Tibial nerve (tissue), 4 donors: ENCODE data around the gene HIVEP2. TPM values are rescaled to one million over a fixed set of nuclear protein-coding genes. Genes with fewer than 3 reads are reported as not detected.

Experiments used
- DNase-seq, 2 donors: peaks; one replicate each; pipeline ENCODE4 v3.0.0-alpha.2; 2019; ENCODE audit warnings: low spot score in 2 of 2
- H3K27ac ChIP-seq, 4 donors: fragments of 200-600 bp; sonication (generic) in 3 of 4; one replicate each; pipeline ENCODE4 v1.5.1; 2017 to 2019; ENCODE audit warnings: mild to moderate bottlenecking in 1 of 4
- H3K27me3 ChIP-seq, 2 donors: fragments of 200-600 bp; sonication (generic) in 1 of 2; one replicate each; pipeline versions ENCODE4 v1.5.1 to v1.6.0; 2017 to 2019
- H3K36me3 ChIP-seq, 3 donors: fragments of 200-600 bp; sonication (generic); one replicate each; pipeline ENCODE4 v1.5.1; 2018 to 2019
- H3K4me1 ChIP-seq, 4 donors: fragments of 200-600 bp; sonication (generic) in 3 of 4; one replicate each; pipeline ENCODE4 v1.5.1; 2017 to 2019
- H3K4me3 ChIP-seq, 4 donors: fragments of 200-600 bp; sonication (generic) in 3 of 4; one replicate each; pipeline ENCODE4 v1.5.1; 2017 to 2019; ENCODE audit warnings: mild to moderate bottlenecking in 1 of 4, moderate library complexity in 1 of 4
- H3K9me3 ChIP-seq, 4 donors: fragments of 200-600 bp; sonication (generic) in 3 of 4; one replicate each; pipeline ENCODE4 v1.5.1; 2017 to 2019
- CTCF ChIP-seq, 5 experiments: fragments of 200-600 bp in 3 of 5; fragments of 450-650 bp in 2 of 5; sonication (generic) in 3 of 5; IDR thresholded peaks; one replicate each; pipeline ENCODE4 v1.5.1; 2016 to 2019; ENCODE audit warnings: antibody characterized with exemption in 5 of 5, mild to moderate bottlenecking in 3 of 5, moderate library complexity in 2 of 5
- EP300 ChIP-seq, 2 donors: sonication (generic); formaldehyde crosslinking; IDR thresholded peaks; one replicate each; pipeline ENCODE4 v1.6.1; 2017; ENCODE audit warnings: antibody characterized with exemption in 2 of 2, mild to moderate bottlenecking in 1 of 2
- POLR2A ChIP-seq, 2 donors: fragments of 450-650 bp; IDR thresholded peaks; one replicate each; pipeline ENCODE4 v1.6.1; 2017; ENCODE audit warnings: antibody characterized with exemption in 2 of 2, mild to moderate bottlenecking in 2 of 2, moderate library complexity in 2 of 2
- WGBS, 2 donors: methylation state at CpG; one replicate each; pipeline ENCODE4 v1.1.5; 2018; 5-methylcytosine and 5-hydroxymethylcytosine counted together
- total RNA-seq, 4 donors: library from RNA; depleted of rRNA; stranded (reverse); fragments of >200 nt; gene quantifications; one replicate each; pipeline ENCODE4 v1.1.0, GENCODE V29; 2016

The HIVEP2 gene
- total RNA-seq, 4 donors from 2014 or later, result 15.9 to 24.0 (median 19.9) TPM

GRCh38 chr6:142881761-142882160, 63.2 kb downstream of the HIVEP2 start:
- H3K4me1 ChIP-seq, result peaks cover 0 to 36% (median 25%) of the 10 kb centered on the region in 4 donors
- no peak for TF ChIP-seq POLR2A (IDR thresholded peaks at IDR 0.05)
- TF ChIP-seq EP300 (IDR thresholded peaks at IDR 0.05), result no peak
- TF ChIP-seq CTCF (IDR thresholded peaks at IDR 0.05), result no peak
- 88 to 93% methylated on average over 3 of the region's 3 CpGs for WGBS, 2 donors
- no peaks in the 10 kb centered on the region for H3K27me3 ChIP-seq
- H3K4me3 ChIP-seq, result no peak overlapping the region
- H3K9me3 ChIP-seq, result no peaks in the 10 kb centered on the region
- no peak overlapping the region for H3K27ac ChIP-seq
- H3K36me3 ChIP-seq, result no peaks in the 10 kb centered on the region
- no peak for DNase-seq

GRCh38 chr6:142881290-142881689, 63.7 kb downstream of the HIVEP2 start:
- TF ChIP-seq EP300 (IDR thresholded peaks at IDR 0.05) (no peak), POLR2A (IDR thresholded peaks at IDR 0.05) (no peak), CTCF (IDR thresholded peaks at IDR 0.05) (no peak)
- no peak for DNase-seq
- H3K27me3 ChIP-seq, result no peaks in the 10 kb centered on the region

GRCh38 chr6:142880201-142880600, 64.8 kb downstream of the HIVEP2 start:
- Histone ChIP-seq H3K4me1 (peaks cover 0 to 20% (median 12%) of the 10 kb centered on the region in 4 donors), H3K27me3 (no peaks in the 10 kb centered on the region), H3K27ac (no peak overlapping the region), H3K9me3 (no peaks in the 10 kb centered on the region), H3K4me3 (no peak overlapping the region), H3K36me3 (no peaks in the 10 kb centered on the region)
- TF ChIP-seq CTCF (IDR thresholded peaks at IDR 0.05), result no peak
- TF ChIP-seq POLR2A (IDR thresholded peaks at IDR 0.05), result no peak
- no peak for TF ChIP-seq EP300 (IDR thresholded peaks at IDR 0.05)
- DNase-seq, result no peak
- 78 to 94% methylated on average over 2 of the region's 2 CpGs for WGBS, 2 donors

More at GRCh38 chr6:142881290-142881689, 63.7 kb downstream of the HIVEP2 start:
- Histone ChIP-seq H3K36me3 (no peaks in the 10 kb centered on the region), H3K27ac (no peak overlapping the region), H3K4me3 (no peak overlapping the region), H3K4me1 (peaks cover 0 to 31% (median 21%) of the 10 kb centered on the region in 4 donors), H3K9me3 (no peaks in the 10 kb centered on the region)
- 83 to 97% methylated on average over 1 of the region's 1 CpG for WGBS, 2 donors

GRCh38 chr6:142879527-142879926, 65.4 kb downstream of the HIVEP2 start:
- WGBS, 2 donors, result 87 to 94% methylated on average over 2 of the region's 2 CpGs
- no peaks in the 10 kb centered on the region for H3K9me3 ChIP-seq
- TF ChIP-seq POLR2A (IDR thresholded peaks at IDR 0.05) (no peak), EP300 (IDR thresholded peaks at IDR 0.05) (no peak), CTCF (IDR thresholded peaks at IDR 0.05) (no peak)
- H3K4me3 ChIP-seq, result no peak overlapping the region
- DNase-seq, result no peak
- no peaks in the 10 kb centered on the region for H3K27me3 ChIP-seq
- no peaks in the 10 kb centered on the region for H3K36me3 ChIP-seq
- no peak overlapping the region for H3K27ac ChIP-seq
- peaks cover 0 to 13% (median 6%) of the 10 kb centered on the region in 4 donors for H3K4me1 ChIP-seq

GRCh38 chr6:142879076-142879475, 65.9 kb downstream of the HIVEP2 start:
- no peak for TF ChIP-seq EP300 (IDR thresholded peaks at IDR 0.05)
- TF ChIP-seq CTCF (IDR thresholded peaks at IDR 0.05), result no peak
- TF ChIP-seq POLR2A (IDR thresholded peaks at IDR 0.05), result no peak
- 77 to 87% methylated on average over 6 of the region's 6 CpGs for WGBS, 2 donors
- DNase-seq, result no peak
- Histone ChIP-seq H3K27me3 (no peaks in the 10 kb centered on the region), H3K9me3 (no peaks in the 10 kb centered on the region), H3K4me1 (peaks cover 0 to 10% (median 1%) of the 10 kb centered on the region in 4 donors), H3K4me3 (no peak overlapping the region), H3K27ac (no peak overlapping the region), H3K36me3 (no peaks in the 10 kb centered on the region)
